ENCODE data around the gene TRAPPC14. TPM values are rescaled to one million over a fixed set of nuclear protein-coding genes. Genes with fewer than 3 reads are reported as not detected.

Gene TRAPPC14
- total and polyA plus RNA-seq, 3 donors from 2014 or later = 57.5 to 78.7 (median 71.8) TPM

- H3K4me1 ChIP-seq = peaks cover 14% of the 10 kb centered on the region
- H3K27me3 ChIP-seq = no peaks in the 10 kb centered on the region
- H3K36me3 ChIP-seq (ENCODE audit: low read depth, missing control alignments) = no peaks in the 10 kb centered on the region
- H3K27ac ChIP-seq = no peak overlapping the region
- intact Hi-C loops (cut with DNase I; ENCODE audit: low total_unique reads) = no loop called here
- H3K4me3 ChIP-seq = no peak overlapping the region
- H3K9me3 ChIP-seq = no peaks in the 10 kb centered on the region
- DNase-seq = no peak
- WGBS, 2 donors = 78 to 85% methylated on average over 16 of the region's 16 CpGs
- TF ChIP-seq CTCF (IDR thresholded peaks at IDR 0.05) (no peak), POLR2A (IDR thresholded peaks at IDR 0.05) (no peak)
Measured at GRCh38 chr7:100153708-100154535, 4.6 kb downstream of the TRAPPC14 start.

- intact Hi-C loops (cut with DNase I; ENCODE audit: low total_unique reads) = no loop called here
- no peak for TF ChIP-seq CTCF (IDR thresholded peaks at IDR 0.05)
- no peak for TF ChIP-seq POLR2A (IDR thresholded peaks at IDR 0.05)
- no peaks in the 10 kb centered on the region for H3K36me3 ChIP-seq (ENCODE audit: low read depth, missing control alignments)
- no peak overlapping the region for H3K27ac ChIP-seq
- H3K27me3 ChIP-seq = no peaks in the 10 kb centered on the region
- no peak for DNase-seq
- WGBS, 2 donors = 90 to 94% methylated on average over 18 of the region's 18 CpGs
- peaks cover 14% of the 10 kb centered on the region for H3K4me1 ChIP-seq
- H3K4me3 ChIP-seq = no peak overlapping the region
- no peaks in the 10 kb centered on the region for H3K9me3 ChIP-seq
Measured at GRCh38 chr7:100152937-100153666, 5.4 kb downstream of the TRAPPC14 start.

DNA sequence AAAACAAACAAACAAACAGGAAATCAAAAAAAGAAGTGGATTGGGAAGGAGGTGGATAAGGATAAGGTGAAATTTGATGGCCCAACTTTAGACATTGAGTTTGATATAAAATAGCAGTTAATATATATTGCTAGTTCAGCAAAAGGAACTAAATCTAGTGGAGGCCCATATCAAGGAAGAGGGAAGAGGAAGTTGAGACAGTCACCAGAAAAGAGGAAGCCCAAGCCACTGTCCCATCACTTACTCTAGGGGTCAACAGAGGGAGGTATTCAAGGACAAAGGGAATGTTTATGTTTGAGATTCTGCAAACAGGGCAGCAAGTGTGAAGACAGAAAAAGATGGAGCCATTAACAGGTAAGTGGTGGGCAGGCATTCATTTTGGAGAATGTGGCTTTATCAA lies 6.1 kb downstream of the TRAPPC14 start:
- H3K27me3 ChIP-seq = no peaks in the 10 kb centered on the region
- no peak overlapping the region for H3K27ac ChIP-seq
- TF ChIP-seq CTCF (IDR thresholded peaks at IDR 0.05) = no peak
- no peak for DNase-seq
- intact Hi-C loops (cut with DNase I; ENCODE audit: low total_unique reads) = no loop called here
- no peak overlapping the region for H3K4me3 ChIP-seq
- H3K9me3 ChIP-seq = no peaks in the 10 kb centered on the region
- peaks cover 9% of the 10 kb centered on the region for H3K4me1 ChIP-seq
- no peaks in the 10 kb centered on the region for H3K36me3 ChIP-seq (ENCODE audit: low read depth, missing control alignments)

GRCh38 chr7:100148559-100149328 lies 9.8 kb downstream of the TRAPPC14 start, which contains the start of gene LAMTOR4:
Gene LAMTOR4 (plus strand): TSS chr7:100148918. CDS start chr7:100148973, 55 bp downstream.
- peak; percentile 6 for TF ChIP-seq POLR2A (IDR thresholded peaks at IDR 0.05)
- no peak for TF ChIP-seq CTCF (IDR thresholded peaks at IDR 0.05)
- Histone ChIP-seq H3K4me3 (peak within 1 kb of the TSS; percentile 75 to 86), H3K27ac (peak within 1 kb of the TSS; percentile 75 to 85), H3K4me1 (peaks cover 6% of the 10 kb centered on the region), H3K36me3 (ENCODE audit: low read depth, missing control alignments) (no peaks in the 10 kb centered on the region), H3K9me3 (no peaks in the 10 kb centered on the region), H3K27me3 (no peaks in the 10 kb centered on the region)
- DNase-seq = peak; percentile 100
- intact Hi-C loops (cut with DNase I; ENCODE audit: low total_unique reads) = no loop called here
- 0 to 1% methylated on average over 28 to 46 of the region's 46 CpGs for WGBS, 2 donors
